ENCODE data around the gene HOOK2. TPM values are rescaled to one million over a fixed set of nuclear protein-coding genes. Genes with fewer than 3 reads are reported as not detected.
"Not testable (repeated sequence)": the region's sequence is repeated elsewhere in the genome, so short reads cannot be mapped to it uniquely, and the experiment has no call there.

HOOK2 gene
- total RNA-seq, 4 donors from 2014 or later: 193 to 379 (median 285) TPM

- TF ChIP-seq POLR2A (IDR thresholded peaks at IDR 0.05) (peak in 1 of 2 donors; percentile 8), CTCF (IDR thresholded peaks at IDR 0.05) (peak in 1 of 6 experiments; percentile 22)
- H3K36me3 ChIP-seq: peaks cover 0 to 30% (median 0%) of the 10 kb centered on the region in 3 donors
- H3K4me1 ChIP-seq: peaks cover 0 to 47% (median 29%) of the 10 kb centered on the region in 4 donors
- no peaks in the 10 kb centered on the region for H3K9me3 ChIP-seq
- no peaks in the 10 kb centered on the region for H3K27me3 ChIP-seq
- peak overlapping the region; percentile 89 to 98 (median 94) for H3K27ac ChIP-seq
- H3K4me3 ChIP-seq: peak overlapping the region; percentile 65 to 97 (median 90)
- DNase-seq: peak in 1 of 3 donors; percentile 41
Measured at GRCh38 chr19:12733369-12734214, 41.8 kb downstream of the HOOK2 start.

- no peak overlapping the region for H3K4me3 ChIP-seq
- no peaks in the 10 kb centered on the region for H3K27me3 ChIP-seq
- peaks cover 0 to 41% (median 0%) of the 10 kb centered on the region in 3 donors for H3K36me3 ChIP-seq
- peaks cover 0 to 34% (median 22%) of the 10 kb centered on the region in 4 donors for H3K4me1 ChIP-seq
- H3K27ac ChIP-seq: no peak overlapping the region
- TF ChIP-seq CTCF (IDR thresholded peaks at IDR 0.05): no peak
- H3K9me3 ChIP-seq: no peaks in the 10 kb centered on the region
- DNase-seq: no peak
Measured at GRCh38 chr19:12731337-12731736, 44.0 kb downstream of the HOOK2 start.

GRCh38 chr19:12730064-12730463 is 45.3 kb downstream of the HOOK2 start:
- no peaks in the 10 kb centered on the region for H3K9me3 ChIP-seq
- peaks cover 0 to 41% (median 0%) of the 10 kb centered on the region in 3 donors for H3K36me3 ChIP-seq
- no peaks in the 10 kb centered on the region for H3K27me3 ChIP-seq
- H3K4me1 ChIP-seq: peaks cover 0 to 31% (median 19%) of the 10 kb centered on the region in 4 donors
- TF ChIP-seq POLR2A (IDR thresholded peaks at IDR 0.05) (no peak), CTCF (IDR thresholded peaks at IDR 0.05) (no peak)
- DNase-seq: no peak
- H3K27ac ChIP-seq: no peak overlapping the region
- H3K4me3 ChIP-seq: no peak overlapping the region

- TF ChIP-seq CTCF (IDR thresholded peaks at IDR 0.05) (no peak), POLR2A (IDR thresholded peaks at IDR 0.05) (no peak)
- H3K36me3 ChIP-seq: peaks cover 0 to 41% (median 0%) of the 10 kb centered on the region in 3 donors
Measured at GRCh38 chr19:12727745-12728433, 47.5 kb downstream of the HOOK2 start.

GRCh38 chr19:12726988-12727316 is 48.4 kb downstream of the HOOK2 start:
- H3K9me3 ChIP-seq: no peaks in the 10 kb centered on the region
- H3K4me1 ChIP-seq: peaks cover 0 to 30% (median 5%) of the 10 kb centered on the region in 4 donors
- H3K27ac ChIP-seq: no peak overlapping the region
- DNase-seq: no peak
- no peak for TF ChIP-seq CTCF (IDR thresholded peaks at IDR 0.05)
- H3K4me3 ChIP-seq: no peak overlapping the region
- H3K27me3 ChIP-seq: no peaks in the 10 kb centered on the region
- H3K36me3 ChIP-seq: peaks cover 0 to 41% (median 0%) of the 10 kb centered on the region in 3 donors

More at GRCh38 chr19:12727745-12728433, 47.5 kb downstream of the HOOK2 start:
- no peak overlapping the region for H3K4me3 ChIP-seq
- no peak for DNase-seq
- no peaks in the 10 kb centered on the region for H3K9me3 ChIP-seq
- H3K27me3 ChIP-seq: no peaks in the 10 kb centered on the region
- H3K4me1 ChIP-seq: peaks cover 0 to 38% (median 12%) of the 10 kb centered on the region in 4 donors
- no peak overlapping the region for H3K27ac ChIP-seq

GRCh38 chr19:12725612-12726011 is 49.7 kb downstream of the HOOK2 start:
- H3K9me3 ChIP-seq, H3K27me3 ChIP-seq, H3K27ac ChIP-seq, DNase-seq, H3K4me3 ChIP-seq: not testable (repeated sequence)
- peaks cover 0 to 21% (median 11%) of the 10 kb centered on the region in 4 donors for H3K4me1 ChIP-seq
- H3K36me3 ChIP-seq: peaks cover 0 to 30% (median 0%) of the 10 kb centered on the region in 3 donors

All from Peyer's patch (tissue), 4 donors.